GM19035 (cell line): ENCODE data around the gene UBE2E2.
A peak's percentile ranks its signal among the peaks of the same experiment; 100 is the strongest.

Experiments
- ATAC-seq: cut with Tn5 transposase; IDR thresholded peaks from one replicate; pipeline ENCODE4 v1.9.1; 2021; ENCODE audit not compliant: unreplicated experiment

The UBE2E2 gene

GRCh38 chr3:23468203-23468602, 265.1 kb downstream of the UBE2E2 start:
- no peak for ATAC-seq

GRCh38 chr3:23474580-23475357, 271.6 kb downstream of the UBE2E2 start:
- no peak for ATAC-seq

- ATAC-seq, result no peak
Measured at GRCh38 chr3:23475446-23475845, 272.3 kb downstream of the UBE2E2 start.

- no peak for ATAC-seq
Measured at GRCh38 chr3:23479026-23479425, 275.9 kb downstream of the UBE2E2 start.

- ATAC-seq, result no peak
Measured at GRCh38 chr3:23479615-23480328, 276.6 kb downstream of the UBE2E2 start.

GRCh38 chr3:23480329-23480714, 277.2 kb downstream of the UBE2E2 start:
- ATAC-seq, result no peak

- ATAC-seq, result no peak
Measured at GRCh38 chr3:23481011-23481615, 278.0 kb downstream of the UBE2E2 start.

GRCh38 chr3:23481616-23482278, 278.6 kb downstream of the UBE2E2 start:
- ATAC-seq, result no peak

GRCh38 chr3:23484386-23484785, 281.3 kb downstream of the UBE2E2 start:
- no peak for ATAC-seq

- no peak for ATAC-seq
Measured at GRCh38 chr3:23485922-23486321, 282.8 kb downstream of the UBE2E2 start.

- no peak for ATAC-seq
Measured at GRCh38 chr3:23487015-23487414, 283.9 kb downstream of the UBE2E2 start.

GRCh38 chr3:23488618-23489017, 285.5 kb downstream of the UBE2E2 start:
- no peak for ATAC-seq

- no peak for ATAC-seq
Measured at GRCh38 chr3:23489300-23490158, 286.4 kb downstream of the UBE2E2 start.

- ATAC-seq, result no peak
Measured at GRCh38 chr3:23490459-23490858, 287.3 kb downstream of the UBE2E2 start.

- ATAC-seq, result no peak
Measured at GRCh38 chr3:23492057-23492456, 288.9 kb downstream of the UBE2E2 start.

- no peak for ATAC-seq
Measured at GRCh38 chr3:23493889-23494288, 290.8 kb downstream of the UBE2E2 start.

GRCh38 chr3:23494967-23495366, 291.8 kb downstream of the UBE2E2 start:
- ATAC-seq, result no peak

- no peak for ATAC-seq
Measured at GRCh38 chr3:23495507-23495906, 292.4 kb downstream of the UBE2E2 start.

GRCh38 chr3:23496165-23496564, 293.0 kb downstream of the UBE2E2 start:
- ATAC-seq, result peak; percentile 61

- ATAC-seq, result no peak
Measured at GRCh38 chr3:23497156-23497555, 294.0 kb downstream of the UBE2E2 start.
